Measurements from ENCODE around the gene PAM.

PAM gene

DNA sequence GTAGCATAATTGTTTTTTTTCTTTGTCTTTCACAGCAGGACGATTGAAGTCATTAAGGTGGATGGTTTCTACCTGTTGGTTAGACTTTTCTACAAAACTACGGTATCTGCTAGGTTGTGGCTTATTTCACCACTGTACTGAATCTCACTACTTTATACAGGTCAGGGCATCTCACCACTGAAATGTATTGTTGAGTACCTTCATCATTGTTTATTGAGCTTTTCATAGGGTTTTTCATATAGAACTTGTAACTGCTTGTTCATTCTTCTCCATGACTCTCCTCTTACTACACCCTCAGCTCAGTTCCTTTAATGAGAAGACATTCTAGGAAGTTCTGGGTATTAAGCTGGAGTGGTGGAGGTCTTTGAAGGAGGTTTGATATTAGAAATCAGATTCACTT, 75.1 kb downstream of the PAM start:
- TF ChIP-seq GATA3 (IDR thresholded peaks at IDR 0.05; ENCODE audit: low read depth, low read length) (no peak), GATA2 (IDR thresholded peaks at IDR 0.05; ENCODE audit: low read depth, low read length) (no peak)

DNA sequence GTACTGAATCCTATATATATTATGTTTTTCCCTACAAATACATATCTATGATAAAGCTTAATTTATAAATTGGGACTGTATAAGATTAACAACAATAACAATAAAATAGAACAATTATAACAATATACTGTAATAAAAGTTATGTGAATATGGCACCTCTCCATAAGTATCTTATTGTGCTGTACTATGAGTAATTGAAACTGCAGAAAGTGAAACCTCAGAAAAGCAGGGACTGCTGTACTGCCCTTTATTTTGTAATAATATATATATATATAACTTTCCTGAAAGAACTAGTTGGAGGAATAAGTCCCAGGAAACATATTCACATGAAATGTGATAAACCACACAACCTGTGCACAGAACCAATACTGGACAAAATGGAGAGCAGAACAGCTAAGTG, 77.3 kb downstream of the PAM start:
- TF ChIP-seq GATA2 (IDR thresholded peaks at IDR 0.05; ENCODE audit: low read depth, low read length) (no peak), GATA3 (IDR thresholded peaks at IDR 0.05; ENCODE audit: low read depth, low read length) (no peak)

DNA sequence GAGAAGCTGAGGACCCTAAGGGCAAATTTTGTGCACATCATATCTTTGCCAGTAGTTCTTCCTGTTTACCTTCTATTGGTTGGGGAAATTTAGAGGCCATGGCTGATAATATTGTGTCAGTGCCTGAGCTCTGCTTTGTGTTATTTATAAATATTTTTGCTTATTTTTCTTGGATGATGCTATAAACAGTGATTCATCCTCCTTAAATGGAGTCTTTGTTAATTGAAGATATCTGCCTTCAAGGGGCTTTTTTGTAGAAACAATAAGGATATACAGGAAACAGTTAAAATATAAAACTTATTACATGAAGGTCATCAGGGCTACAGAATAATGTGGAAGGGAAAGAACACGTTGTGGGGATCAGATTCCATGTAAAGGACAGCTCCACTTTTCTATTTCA, 78.0 kb downstream of the PAM start:
- TF ChIP-seq GATA2 (IDR thresholded peaks at IDR 0.05; ENCODE audit: low read depth, low read length) (no peak), GATA3 (IDR thresholded peaks at IDR 0.05; ENCODE audit: low read depth, low read length) (no peak)

GRCh38 chr5:102834438-102834964, 79.4 kb downstream of the PAM start:
- no peak for TF ChIP-seq GATA3 (IDR thresholded peaks at IDR 0.05; ENCODE audit: low read depth, low read length)
- TF ChIP-seq GATA2 (IDR thresholded peaks at IDR 0.05; ENCODE audit: low read depth, low read length): no peak

DNA sequence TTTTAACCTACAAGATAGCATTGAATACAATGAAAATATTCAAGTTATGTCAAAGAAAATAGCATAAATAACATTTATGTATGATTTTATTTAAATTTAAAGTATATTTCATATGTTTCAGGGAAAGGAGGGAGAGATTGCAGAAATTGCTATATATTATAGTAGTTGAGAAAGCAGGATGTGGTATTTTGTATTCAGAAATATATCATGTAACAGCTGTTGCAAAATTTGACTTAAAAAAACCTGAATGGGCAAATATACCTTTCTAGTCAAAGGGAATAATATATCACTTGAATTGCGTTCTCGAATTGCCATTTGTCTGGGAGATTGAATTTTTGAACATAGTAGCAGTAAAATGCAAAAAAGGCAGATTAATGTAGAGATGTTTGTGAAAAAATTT, 80.6 kb downstream of the PAM start:
- no peak for TF ChIP-seq GATA3 (IDR thresholded peaks at IDR 0.05; ENCODE audit: low read depth, low read length)
- no peak for TF ChIP-seq GATA2 (IDR thresholded peaks at IDR 0.05; ENCODE audit: low read depth, low read length)

DNA sequence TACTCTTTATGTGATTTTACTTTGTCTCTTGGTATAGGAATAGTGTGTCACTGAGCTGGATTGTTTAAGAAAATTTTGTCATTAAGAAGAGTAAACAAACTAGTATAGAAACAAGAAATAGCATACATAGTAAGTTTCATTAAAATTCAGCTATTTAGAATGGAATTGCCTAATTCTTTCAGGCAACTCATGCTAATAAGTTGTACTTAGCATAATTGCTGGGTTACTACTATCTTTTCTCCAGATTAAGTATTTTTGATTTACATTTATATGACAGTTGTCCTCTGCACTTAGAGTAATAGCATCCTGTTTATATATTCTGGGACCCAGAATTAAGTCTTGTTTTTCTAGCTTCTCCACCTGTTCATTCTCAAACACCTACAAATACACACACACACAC, 85.9 kb downstream of the PAM start:
- TF ChIP-seq GATA2 (IDR thresholded peaks at IDR 0.05; ENCODE audit: low read depth, low read length): no peak
- TF ChIP-seq GATA3 (IDR thresholded peaks at IDR 0.05; ENCODE audit: low read depth, low read length): no peak

DNA sequence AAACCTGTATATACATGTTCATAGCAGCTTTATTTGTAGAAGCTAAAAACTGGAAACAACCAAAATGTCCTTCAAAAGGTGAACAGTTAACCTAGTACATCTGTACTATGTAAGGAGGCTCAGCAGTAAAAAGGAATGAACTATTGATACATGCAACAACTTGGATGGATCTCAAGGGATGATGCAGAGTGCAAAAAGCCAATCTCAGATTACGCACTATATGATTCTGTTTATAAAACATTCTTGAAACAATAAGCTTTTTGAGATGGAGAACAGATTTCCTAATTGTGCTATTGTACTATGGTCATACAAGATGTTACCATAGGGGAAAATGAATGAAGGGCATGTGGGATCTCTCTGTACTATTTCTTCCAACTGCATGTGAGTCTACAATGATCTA, 88.9 kb downstream of the PAM start:
- no peak for TF ChIP-seq GATA2 (IDR thresholded peaks at IDR 0.05; ENCODE audit: low read depth, low read length)
- no peak for TF ChIP-seq GATA3 (IDR thresholded peaks at IDR 0.05; ENCODE audit: low read depth, low read length)

DNA sequence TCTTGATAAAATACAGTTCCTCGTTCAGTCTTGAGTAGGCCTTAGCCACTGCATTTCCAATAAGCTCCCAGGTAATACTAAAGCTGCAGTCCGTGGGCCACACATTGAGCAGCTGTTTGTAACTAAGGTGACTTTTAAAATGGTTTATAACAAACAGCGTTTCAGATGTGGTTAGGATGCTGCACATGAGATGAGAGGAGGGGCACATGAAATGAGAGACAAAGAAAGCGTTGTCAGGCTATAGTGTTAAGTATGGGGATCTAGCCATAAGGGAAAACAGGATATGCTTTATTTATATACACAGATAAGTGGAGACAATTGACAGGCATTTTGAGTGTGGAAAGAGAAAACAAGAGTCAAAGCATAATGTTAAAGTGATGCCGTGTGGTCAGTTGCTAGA, 89.9 kb downstream of the PAM start:
- TF ChIP-seq GATA2 (IDR thresholded peaks at IDR 0.05; ENCODE audit: low read depth, low read length) (no peak), GATA3 (IDR thresholded peaks at IDR 0.05; ENCODE audit: low read depth, low read length) (no peak)

- TF ChIP-seq GATA3 (IDR thresholded peaks at IDR 0.05; ENCODE audit: low read depth, low read length): no peak
- TF ChIP-seq GATA2 (IDR thresholded peaks at IDR 0.05; ENCODE audit: low read depth, low read length): no peak
These were observed 95.4 kb downstream of the PAM start for GRCh38 chr5:102850503-102850902.

DNA sequence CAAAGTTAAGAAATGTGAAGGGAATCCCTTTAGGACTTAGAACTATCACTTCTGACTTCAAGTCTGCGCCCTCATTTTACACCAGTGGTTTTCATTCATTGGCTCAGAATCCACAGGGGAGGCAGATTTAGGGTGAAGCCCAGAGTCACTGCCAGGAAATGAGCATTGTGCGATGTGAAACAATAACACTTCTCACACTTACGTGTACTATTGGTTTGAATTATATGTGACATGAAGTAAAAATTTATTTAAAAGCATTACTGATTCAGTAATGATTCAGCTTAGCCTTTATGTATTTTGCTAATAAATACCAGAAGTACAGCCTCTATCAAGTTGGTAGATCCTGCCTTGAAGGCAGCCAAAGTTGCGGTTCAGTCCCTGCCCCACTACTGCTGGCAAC, 98.6 kb downstream of the PAM start:
- no peak for TF ChIP-seq GATA3 (IDR thresholded peaks at IDR 0.05; ENCODE audit: low read depth, low read length)
- no peak for TF ChIP-seq GATA2 (IDR thresholded peaks at IDR 0.05; ENCODE audit: low read depth, low read length)

- TF ChIP-seq GATA3 (IDR thresholded peaks at IDR 0.05; ENCODE audit: low read depth, low read length): no peak
- no peak for TF ChIP-seq GATA2 (IDR thresholded peaks at IDR 0.05; ENCODE audit: low read depth, low read length)
These were observed 100.7 kb downstream of the PAM start for GRCh38 chr5:102855681-102856388.

DNA sequence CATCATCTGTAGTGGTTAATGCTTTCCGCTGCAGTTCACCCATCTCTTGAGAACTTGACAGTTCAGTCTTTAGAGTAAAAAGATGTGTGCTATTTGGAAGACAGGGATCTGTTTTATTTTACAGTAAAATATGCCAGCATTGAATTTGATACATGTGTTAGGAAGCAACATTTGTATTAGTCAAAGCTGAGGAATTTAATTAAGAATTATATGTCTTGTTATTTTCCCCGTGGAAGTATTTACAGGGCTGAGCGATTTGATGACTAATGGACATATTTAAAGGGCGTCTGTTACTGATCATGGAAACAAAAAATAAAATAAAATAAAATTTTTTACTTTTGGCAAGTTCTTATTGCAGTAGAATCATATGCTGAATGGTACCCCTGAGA, 101.3 kb downstream of the PAM start:
- no peak for TF ChIP-seq GATA3 (IDR thresholded peaks at IDR 0.05; ENCODE audit: low read depth, low read length)
- TF ChIP-seq GATA2 (IDR thresholded peaks at IDR 0.05; ENCODE audit: low read depth, low read length): no peak

GRCh38 chr5:102857076-102857818, 102.1 kb downstream of the PAM start:
- TF ChIP-seq GATA2 (IDR thresholded peaks at IDR 0.05; ENCODE audit: low read depth, low read length) (no peak), GATA3 (IDR thresholded peaks at IDR 0.05; ENCODE audit: low read depth, low read length) (no peak)

GRCh38 chr5:102858221-102858620, 103.1 kb downstream of the PAM start:
- TF ChIP-seq GATA2 (IDR thresholded peaks at IDR 0.05; ENCODE audit: low read depth, low read length): no peak

DNA sequence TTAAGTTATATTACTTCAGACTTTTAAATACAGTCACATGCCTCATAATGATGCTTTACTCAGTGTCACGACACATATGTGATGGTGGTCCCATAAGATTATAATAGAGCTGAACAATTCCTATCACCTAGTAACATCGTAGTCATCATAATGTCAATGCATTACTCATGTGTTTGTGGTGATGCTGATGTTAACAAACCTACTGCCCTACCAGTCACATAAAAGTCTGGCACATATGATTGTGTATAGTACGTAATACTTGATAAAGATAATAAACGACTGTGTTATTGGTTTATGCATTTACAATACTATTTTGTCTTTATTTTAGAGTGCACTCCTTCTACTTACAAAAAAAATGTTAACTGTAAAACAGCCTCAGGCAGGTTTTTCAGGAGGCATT, 103.7 kb downstream of the PAM start:
- TF ChIP-seq GATA3 (IDR thresholded peaks at IDR 0.05; ENCODE audit: low read depth, low read length): no peak
- no peak for TF ChIP-seq GATA2 (IDR thresholded peaks at IDR 0.05; ENCODE audit: low read depth, low read length)
